AG09309 (cell line): ENCODE measurements around the gene TXN2.
"Not testable (repeated sequence)": the region's sequence is repeated elsewhere in the genome, so short reads cannot be mapped to it uniquely, and the experiment has no call there.

Source experiments
- DNase-seq: peaks from one replicate; pipeline ENCODE4 v3.0.0-alpha.2; 2010; ENCODE audit warnings: low read depth
- H3K4me3 ChIP-seq: 2 replicates; pipeline ENCODE4 v1.5.1; 2011; ENCODE audit warnings: mild to moderate bottlenecking, low read depth, low read length, moderate library complexity; ENCODE audit not compliant: control insufficient read depth
- TF ChIP-seq, protein P1 (sequence below): IDR thresholded peaks from 2 replicates; pipeline ENCODE4 v1.5.1; 2011; ENCODE audit warnings: mild to moderate bottlenecking, low read depth, low read length, inconsistent platforms; ENCODE audit not compliant: insufficient read depth, control insufficient read depth; ENCODE audit errors: missing control alignments

Gene TXN2

DNA sequence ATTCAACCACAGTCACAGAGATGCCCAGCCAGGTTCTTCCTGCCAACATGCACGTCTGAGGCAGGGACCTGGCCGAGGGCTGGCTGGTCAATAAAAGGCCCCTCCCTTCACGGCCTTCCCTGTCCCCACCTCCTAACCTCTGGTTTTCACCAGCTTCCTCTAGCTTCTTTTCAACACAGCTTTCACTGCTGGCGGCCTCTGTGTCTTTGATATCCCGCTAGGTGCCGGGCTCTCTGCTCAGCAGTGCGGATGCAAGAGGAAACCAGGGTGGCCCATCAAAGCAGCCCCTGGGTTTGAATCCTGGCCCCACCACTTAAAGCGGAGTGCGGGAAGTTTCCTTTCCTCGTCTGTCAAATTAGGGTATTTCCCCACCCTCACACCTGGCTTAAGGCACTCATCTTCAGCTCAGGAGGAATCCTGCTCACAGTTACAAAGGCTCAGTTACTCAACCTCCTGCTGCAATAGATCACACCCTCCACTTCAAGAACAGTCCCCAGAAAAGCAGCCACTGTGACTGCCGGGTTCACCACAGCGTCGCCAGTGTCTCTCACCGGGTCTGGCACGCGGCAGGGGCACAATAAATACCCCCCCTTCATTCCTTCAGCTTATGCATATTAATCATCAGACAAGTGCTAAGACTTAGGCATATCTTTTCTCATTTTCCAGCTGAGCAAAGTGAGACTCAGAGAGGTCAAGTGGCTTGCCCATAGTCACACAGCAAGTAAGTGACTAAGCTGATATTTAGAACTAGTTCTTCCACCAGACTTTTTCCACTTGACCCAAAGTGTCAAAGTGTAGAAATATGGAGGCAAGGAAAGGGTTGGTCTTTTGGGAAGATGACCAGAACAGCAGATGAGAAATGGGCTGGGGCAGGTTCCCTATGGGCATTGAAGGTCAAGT is 45.7 kb downstream of the TXN2 start:
- no peak overlapping the region for H3K4me3 ChIP-seq
- TF ChIP-seq, protein P1, sequence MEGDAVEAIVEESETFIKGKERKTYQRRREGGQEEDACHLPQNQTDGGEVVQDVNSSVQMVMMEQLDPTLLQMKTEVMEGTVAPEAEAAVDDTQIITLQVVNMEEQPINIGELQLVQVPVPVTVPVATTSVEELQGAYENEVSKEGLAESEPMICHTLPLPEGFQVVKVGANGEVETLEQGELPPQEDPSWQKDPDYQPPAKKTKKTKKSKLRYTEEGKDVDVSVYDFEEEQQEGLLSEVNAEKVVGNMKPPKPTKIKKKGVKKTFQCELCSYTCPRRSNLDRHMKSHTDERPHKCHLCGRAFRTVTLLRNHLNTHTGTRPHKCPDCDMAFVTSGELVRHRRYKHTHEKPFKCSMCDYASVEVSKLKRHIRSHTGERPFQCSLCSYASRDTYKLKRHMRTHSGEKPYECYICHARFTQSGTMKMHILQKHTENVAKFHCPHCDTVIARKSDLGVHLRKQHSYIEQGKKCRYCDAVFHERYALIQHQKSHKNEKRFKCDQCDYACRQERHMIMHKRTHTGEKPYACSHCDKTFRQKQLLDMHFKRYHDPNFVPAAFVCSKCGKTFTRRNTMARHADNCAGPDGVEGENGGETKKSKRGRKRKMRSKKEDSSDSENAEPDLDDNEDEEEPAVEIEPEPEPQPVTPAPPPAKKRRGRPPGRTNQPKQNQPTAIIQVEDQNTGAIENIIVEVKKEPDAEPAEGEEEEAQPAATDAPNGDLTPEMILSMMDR: no peak
- DNase-seq: no peak

DNA sequence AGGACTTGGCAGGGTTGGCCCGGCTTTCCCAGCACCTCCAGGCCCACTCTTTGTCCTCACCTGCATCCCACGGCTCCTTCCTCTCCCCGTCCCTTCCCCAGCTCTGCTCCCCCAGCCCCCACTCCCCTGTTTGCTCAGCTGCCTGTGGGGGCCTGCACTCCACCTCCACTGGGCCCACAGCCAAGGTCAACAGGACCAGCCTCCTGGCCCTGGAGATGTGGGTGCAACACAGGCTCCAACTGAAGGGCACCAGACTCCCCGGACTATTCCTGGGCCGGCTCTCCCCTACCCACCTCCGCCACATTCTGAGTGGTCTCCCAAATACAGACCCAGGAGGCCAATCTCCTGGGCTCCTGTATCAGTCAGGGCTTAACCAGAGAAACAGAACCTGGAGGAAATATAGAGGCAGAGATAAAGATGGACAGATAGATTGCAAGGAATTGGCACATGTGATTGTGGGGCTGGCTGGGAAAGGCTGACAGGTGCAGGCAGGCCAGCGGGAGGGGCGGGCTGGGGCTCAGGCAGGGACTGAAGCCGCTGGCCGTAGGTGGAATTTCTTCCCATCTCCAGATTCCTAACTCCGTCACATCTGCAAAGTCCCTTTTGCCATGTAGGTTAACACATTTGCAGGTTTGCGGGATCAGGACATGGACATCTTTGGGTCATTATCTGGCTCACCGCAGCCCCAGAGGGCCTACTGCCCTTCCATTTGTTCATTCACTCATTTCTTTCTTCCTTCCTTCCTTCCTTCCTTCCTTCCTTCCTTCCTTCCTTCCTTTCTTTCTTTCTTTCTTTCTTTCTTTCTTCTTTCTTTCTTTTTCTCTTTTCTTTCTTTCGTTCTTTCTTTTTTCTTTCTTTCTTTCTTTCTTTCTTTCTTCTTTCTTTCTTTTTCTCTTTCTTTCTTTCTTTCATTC is 47.9 kb downstream of the TXN2 start:
- TF ChIP-seq, protein P1: no peak
- DNase-seq: no peak
- no peak overlapping the region for H3K4me3 ChIP-seq

DNA sequence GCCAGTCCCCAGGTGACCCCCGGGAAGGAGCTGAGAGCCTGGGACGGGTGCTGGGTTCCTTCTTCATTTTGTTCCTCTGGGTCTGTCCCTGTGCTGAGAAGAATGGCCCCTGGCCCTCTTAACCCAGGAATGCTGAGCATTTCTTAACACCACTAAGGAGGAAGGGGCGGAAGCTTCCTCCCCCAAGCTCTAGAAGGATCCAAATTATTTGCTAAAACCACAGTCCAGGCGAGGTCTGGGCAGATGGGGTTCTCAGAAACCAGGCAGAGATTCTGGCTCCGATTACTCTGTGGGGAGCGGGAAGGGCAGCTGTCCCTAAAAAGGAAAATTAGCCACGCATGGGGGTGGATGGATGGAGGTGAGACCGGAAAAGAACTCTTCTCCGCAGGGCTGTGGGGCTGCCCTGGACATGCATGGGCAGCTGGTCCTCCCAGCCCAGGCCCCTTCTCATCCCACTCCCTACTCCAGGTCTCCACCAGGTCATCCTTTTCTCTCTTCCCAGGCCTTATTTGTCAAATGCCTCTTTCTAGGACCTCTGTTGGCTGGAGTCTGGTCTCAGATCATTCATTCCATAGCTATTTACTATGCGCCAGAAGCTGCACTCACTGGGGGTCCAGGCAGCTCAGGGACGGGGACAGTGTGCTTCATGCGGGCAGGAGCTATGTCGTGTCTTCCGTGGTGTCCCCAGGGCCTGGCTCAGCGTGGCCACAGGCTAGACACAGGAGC is 48.7 kb downstream of the TXN2 start:
- TF ChIP-seq, protein P1: no peak
- H3K4me3 ChIP-seq: no peak overlapping the region
- no peak for DNase-seq

DNA sequence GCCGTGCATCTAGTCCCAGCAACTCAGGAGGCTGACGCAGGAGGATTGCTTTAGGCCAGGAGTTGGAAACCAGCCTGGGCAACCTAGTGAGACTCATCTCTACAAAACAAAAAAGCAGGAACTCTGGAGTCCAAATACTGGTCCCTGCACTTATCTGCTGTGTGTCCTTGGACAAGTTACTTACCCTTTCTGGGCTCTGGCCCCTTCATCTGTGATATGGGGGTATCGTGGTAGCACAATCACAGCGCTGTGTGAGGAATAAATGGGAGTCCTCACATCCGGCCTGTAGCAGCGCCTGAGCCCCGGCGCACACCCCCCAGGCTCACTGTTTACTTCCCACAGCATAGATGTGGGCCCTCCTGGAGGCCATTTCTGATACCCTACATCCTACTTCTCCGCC is 49.5 kb downstream of the TXN2 start:
- no peak for DNase-seq
- no peak overlapping the region for H3K4me3 ChIP-seq
- TF ChIP-seq, protein P1: no peak

DNA sequence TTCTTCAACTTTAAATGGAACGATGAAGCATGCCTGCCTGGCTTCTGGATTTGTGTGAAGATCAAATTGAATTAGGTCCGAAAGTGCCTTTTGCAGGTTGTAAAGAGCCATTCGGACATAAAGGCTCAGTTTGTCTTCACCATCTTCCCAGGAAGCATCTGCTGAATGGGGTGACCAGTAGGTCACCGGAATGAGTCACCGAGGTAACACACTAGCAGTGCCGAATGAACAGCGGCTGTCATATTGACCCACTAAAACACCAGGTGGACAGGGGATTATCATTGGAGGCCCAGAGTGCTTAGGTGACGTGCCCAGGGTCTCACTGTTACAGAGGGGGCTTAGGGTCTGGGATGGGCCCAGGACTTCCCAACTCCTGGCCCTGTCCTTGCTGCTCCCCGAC is 50.6 kb downstream of the TXN2 start:
- no peak overlapping the region for H3K4me3 ChIP-seq
- TF ChIP-seq, protein P1: no peak
- DNase-seq: no peak

DNA sequence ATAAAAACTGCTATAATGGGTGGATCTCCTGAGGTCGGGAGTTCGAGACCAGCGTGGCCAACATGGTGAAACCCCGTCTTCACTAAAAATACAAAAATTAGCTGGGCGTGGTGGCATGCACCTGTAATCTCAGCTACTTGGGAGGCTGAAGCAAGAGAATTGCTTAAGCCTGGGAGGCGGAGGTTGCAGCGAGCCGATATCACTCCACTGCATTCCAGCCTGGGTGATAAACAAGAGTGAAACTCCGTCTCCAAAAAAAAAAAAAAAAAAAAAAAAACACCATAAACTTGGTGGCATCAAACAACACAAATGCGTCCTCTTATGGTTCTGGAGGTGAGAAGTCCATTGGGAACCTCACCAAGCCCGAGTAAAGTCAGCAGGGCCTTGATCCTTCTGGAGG is 53.5 kb downstream of the TXN2 start:
- DNase-seq, H3K4me3 ChIP-seq: not testable (repeated sequence)
